ENCODE measurements around the gene RNFT1. TPM values are rescaled to one million over a fixed set of nuclear protein-coding genes. Genes with fewer than 3 reads are reported as not detected.
"Not testable (repeated sequence)": the region's sequence is repeated elsewhere in the genome, so short reads cannot be mapped to it uniquely, and the experiment has no call there.

RNFT1 gene
- total and polyA plus RNA-seq, 2 donors (not counting 3 experiments of a cell fraction or from before 2014, with no cell fraction given): 10.7 to 16.2 TPM

DNA sequence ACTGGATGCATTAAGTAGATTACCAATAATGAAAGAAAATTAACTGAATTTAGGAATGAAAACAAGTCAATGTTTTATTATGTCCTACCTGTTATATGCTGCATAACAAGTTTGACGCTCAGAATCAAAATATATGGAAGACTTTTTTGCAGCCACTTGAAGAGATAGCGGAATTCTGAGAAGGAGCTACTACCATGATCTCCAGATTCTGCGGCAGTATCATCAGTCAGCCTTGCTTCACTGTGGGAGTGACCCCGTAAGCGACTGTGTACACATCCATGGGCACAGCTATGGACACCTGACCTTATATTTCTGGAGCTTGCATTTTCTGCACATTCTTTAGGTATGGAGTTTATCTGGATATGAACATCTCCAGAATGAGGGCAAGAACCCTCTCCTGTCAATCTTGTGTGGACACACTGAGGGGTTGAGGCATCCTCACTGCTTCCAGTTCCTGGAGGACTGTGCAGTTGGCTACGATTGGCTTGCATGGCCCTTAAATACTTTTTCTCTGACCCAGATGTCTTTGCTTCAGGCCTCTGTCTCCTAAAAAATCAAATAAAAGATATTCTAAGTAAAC lies 1.7 kb downstream of the RNFT1 start:
- no TSS peak for BruUV-seq (replicated peaks)
- peaks cover 9% of the 10 kb centered on the region for H3K4me1 ChIP-seq (ENCODE audit: control insufficient read depth, extremely low read depth, insufficient read depth, low read length)
- no peaks in the 10 kb centered on the region for H3K9me3 ChIP-seq (replicated peaks; ENCODE audit: control insufficient read depth, insufficient read depth, low read length)
- H2AFZ ChIP-seq (ENCODE audit: low read depth, low read length): no peak overlapping the region
- no peaks in the 10 kb centered on the region for H3K79me2 ChIP-seq (ENCODE audit: control insufficient read depth, insufficient read depth, low read length)
- dilution Hi-C loops (cut with MboI; ENCODE audit: extremely low pct_ligation_motif_present, low sequenced_read_pairs): no loop called here
- intact Hi-C loops (cut with micrococcal nuclease): loop anchor here (10.0 kb wide), 1 partner anchor 72 kb away; no protein-coding TSS in a partner anchor
- POLR2A ChIA-PET: interaction anchor here (0.6 kb wide), 1 partner anchor 350 kb away, joined by 3 read pairs; no protein-coding TSS in a partner anchor
- FAIRE-seq (no peak), DNase-seq (ENCODE audit: low read depth, low spot score) (no peak)
- H3K9me1 ChIP-seq (replicated peaks; ENCODE audit: control insufficient read depth, extremely low read depth, insufficient read depth, low read length): no peaks in the 10 kb centered on the region
- no peak overlapping the region for H3K4me2 ChIP-seq (ENCODE audit: insufficient read depth, low read length)
- CTCF ChIA-PET: no interaction called here
- TF ChIP-seq, protein P1, sequence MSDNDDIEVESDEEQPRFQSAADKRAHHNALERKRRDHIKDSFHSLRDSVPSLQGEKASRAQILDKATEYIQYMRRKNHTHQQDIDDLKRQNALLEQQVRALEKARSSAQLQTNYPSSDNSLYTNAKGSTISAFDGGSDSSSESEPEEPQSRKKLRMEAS (IDR thresholded peaks at IDR 0.05; ENCODE audit: insufficient read depth, insufficient read length): no peak
- TF ChIP-seq POLR2A (IDR thresholded peaks at IDR 0.05; ENCODE audit: low read depth, low read length): no peak
- no peak for TF ChIP-seq EZH2 (IDR thresholded peaks at IDR 0.05; ENCODE audit: borderline replicate concordance, low read depth, low read length, severe bottlenecking)
- TF ChIP-seq MYC (IDR thresholded peaks at IDR 0.05; ENCODE audit: low read depth, low read length): no peak
- TF ChIP-seq FOS (IDR thresholded peaks at IDR 0.05; ENCODE audit: borderline replicate concordance, insufficient read depth, low read length): no peak
- no peak for TF ChIP-seq GATA2 (IDR thresholded peaks at IDR 0.05; ENCODE audit: insufficient read depth, insufficient read length, low read depth, low read length)
- no peak for TF ChIP-seq POLR2AphosphoS5 (IDR thresholded peaks at IDR 0.05; ENCODE audit: insufficient read depth, low read depth, low read length)
- TF ChIP-seq JUN (IDR thresholded peaks at IDR 0.05; ENCODE audit: borderline replicate concordance, insufficient read depth, insufficient read length, low read depth): no peak
- TF ChIP-seq, protein P2, sequence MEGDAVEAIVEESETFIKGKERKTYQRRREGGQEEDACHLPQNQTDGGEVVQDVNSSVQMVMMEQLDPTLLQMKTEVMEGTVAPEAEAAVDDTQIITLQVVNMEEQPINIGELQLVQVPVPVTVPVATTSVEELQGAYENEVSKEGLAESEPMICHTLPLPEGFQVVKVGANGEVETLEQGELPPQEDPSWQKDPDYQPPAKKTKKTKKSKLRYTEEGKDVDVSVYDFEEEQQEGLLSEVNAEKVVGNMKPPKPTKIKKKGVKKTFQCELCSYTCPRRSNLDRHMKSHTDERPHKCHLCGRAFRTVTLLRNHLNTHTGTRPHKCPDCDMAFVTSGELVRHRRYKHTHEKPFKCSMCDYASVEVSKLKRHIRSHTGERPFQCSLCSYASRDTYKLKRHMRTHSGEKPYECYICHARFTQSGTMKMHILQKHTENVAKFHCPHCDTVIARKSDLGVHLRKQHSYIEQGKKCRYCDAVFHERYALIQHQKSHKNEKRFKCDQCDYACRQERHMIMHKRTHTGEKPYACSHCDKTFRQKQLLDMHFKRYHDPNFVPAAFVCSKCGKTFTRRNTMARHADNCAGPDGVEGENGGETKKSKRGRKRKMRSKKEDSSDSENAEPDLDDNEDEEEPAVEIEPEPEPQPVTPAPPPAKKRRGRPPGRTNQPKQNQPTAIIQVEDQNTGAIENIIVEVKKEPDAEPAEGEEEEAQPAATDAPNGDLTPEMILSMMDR (IDR thresholded peaks at IDR 0.05; ENCODE audit: extremely low read depth in 1 of 2, insufficient read depth in 1 of 2, low read depth in 1 of 2, low read length in 2 of 2): no peak
- H3K4me3 ChIP-seq (replicated peaks in 1 of 3; ENCODE audit: insufficient read depth in 1 of 3, low read depth in 1 of 3, low read length in 3 of 3): no peak overlapping the region
- no peak overlapping the region for H3K27ac ChIP-seq (ENCODE audit: insufficient read depth, low read depth, low read length)
- H3K9ac ChIP-seq (replicated peaks; ENCODE audit: extremely low read depth, insufficient read depth, low read length): no peak overlapping the region
- H4K20me1 ChIP-seq (replicated peaks; ENCODE audit: control insufficient read depth, extremely low read depth, insufficient read depth, low read length): no peaks in the 10 kb centered on the region
- no peaks in the 10 kb centered on the region for H3K27me3 ChIP-seq (ENCODE audit: control insufficient read depth in 2 of 2, insufficient read depth in 2 of 2, low read length in 2 of 2)
- H3K36me3 ChIP-seq (ENCODE audit: control insufficient read depth in 2 of 2, extremely low read depth in 1 of 2, insufficient read depth in 2 of 2, low read length in 2 of 2): no peaks in the 10 kb centered on the region

DNA sequence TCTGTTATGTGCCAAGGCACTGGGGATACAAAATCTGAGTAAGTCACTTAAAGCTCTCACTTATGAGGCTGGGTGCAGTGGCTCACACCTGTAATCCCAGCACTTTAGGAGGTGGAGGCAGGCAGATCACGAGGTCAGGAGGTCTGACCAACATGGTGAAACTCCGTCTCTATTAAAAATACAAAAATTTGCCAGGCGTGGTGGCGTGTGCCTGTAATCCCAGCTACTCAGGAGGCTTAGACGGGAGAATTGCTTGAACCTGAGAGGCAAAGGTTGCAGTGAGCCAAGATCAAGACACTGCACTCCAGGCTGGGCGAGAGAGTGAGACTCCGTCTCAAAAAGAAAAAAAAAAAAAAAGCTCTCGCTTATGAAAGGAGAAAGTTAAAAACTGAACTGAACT lies 5.0 kb downstream of the RNFT1 start:
- BruUV-seq (replicated peaks); H3K36me3 ChIP-seq (ENCODE audit: control insufficient read depth in 2 of 2, extremely low read depth in 1 of 2, insufficient read depth in 2 of 2, low read length in 2 of 2); H3K9me3 ChIP-seq (replicated peaks; ENCODE audit: control insufficient read depth, insufficient read depth, low read length); H3K4me1 ChIP-seq (ENCODE audit: control insufficient read depth, extremely low read depth, insufficient read depth, low read length); dilution Hi-C loops (cut with MboI; ENCODE audit: extremely low pct_ligation_motif_present, low sequenced_read_pairs); H3K9me1 ChIP-seq (replicated peaks; ENCODE audit: control insufficient read depth, extremely low read depth, insufficient read depth, low read length); H3K27me3 ChIP-seq (ENCODE audit: control insufficient read depth in 2 of 2, insufficient read depth in 2 of 2, low read length in 2 of 2); H2AFZ ChIP-seq (ENCODE audit: low read depth, low read length); intact Hi-C loops (cut with micrococcal nuclease); H3K4me2 ChIP-seq (ENCODE audit: insufficient read depth, low read length); DNase-seq (ENCODE audit: low read depth, low spot score); H3K27ac ChIP-seq (ENCODE audit: insufficient read depth, low read depth, low read length); H3K9ac ChIP-seq (replicated peaks; ENCODE audit: extremely low read depth, insufficient read depth, low read length); H3K4me3 ChIP-seq (replicated peaks in 1 of 3; ENCODE audit: insufficient read depth in 1 of 3, low read depth in 1 of 3, low read length in 3 of 3); H3K79me2 ChIP-seq (ENCODE audit: control insufficient read depth, insufficient read depth, low read length); H4K20me1 ChIP-seq (replicated peaks; ENCODE audit: control insufficient read depth, extremely low read depth, insufficient read depth, low read length): not testable (repeated sequence)
- peak; percentile 15 for FAIRE-seq
- ChIA-PET CTCF (interaction anchor here (1.4 kb wide), 1 partner anchor 45 kb away, joined by 4 read pairs; no protein-coding TSS in a partner anchor), POLR2A (interaction anchor here (0.7 kb wide), 1 partner anchor 9 kb away, joined by 3 read pairs; no protein-coding TSS in a partner anchor)
